ENCODE measurements around the gene CCDC102B. TPM values are rescaled to one million over a fixed set of nuclear protein-coding genes. Genes with fewer than 3 reads are reported as not detected.

Gene CCDC102B
- total and polyA plus RNA-seq, 2 experiments from 2014 or later, result 1.3 to 2.1 TPM

- H3F3A ChIP-seq (replicated peaks; ENCODE audit: low read depth), result no peaks in the 10 kb centered on the region
- no peak overlapping the region for H3K27ac ChIP-seq (ENCODE audit: low read depth)
- H3K4me1 ChIP-seq (ENCODE audit: insufficient read depth), result peaks cover 30% of the 10 kb centered on the region
- no peak overlapping the region for H3K4me3 ChIP-seq
- ATAC-seq, result no peak
- H3K4me1 Mint-ChIP-seq, result peaks cover 30% of the 10 kb centered on the region
- DNase-seq (ENCODE audit: low spot score), result no peak
- no peaks in the 10 kb centered on the region for H3K27me3 Mint-ChIP-seq (ENCODE audit: insufficient read depth, low read depth, poor library complexity)
- no peaks in the 10 kb centered on the region for H4K20me1 ChIP-seq (replicated peaks; ENCODE audit: insufficient read depth)
- H3K79me2 ChIP-seq (replicated peaks; ENCODE audit: insufficient read depth), result no peaks in the 10 kb centered on the region
- TF ChIP-seq EZH2 (IDR thresholded peaks at IDR 0.05; ENCODE audit: low read depth, unreplicated experiment), result no peak
- TF ChIP-seq ZNF114 (CRISPR knock-in tag; IDR thresholded peaks at IDR 0.05), result no peak
- TF ChIP-seq JUNB (IDR thresholded peaks at IDR 0.05; ENCODE audit: unreplicated experiment), result no peak
- no peak for TF ChIP-seq NANOG (IDR thresholded peaks at IDR 0.05; ENCODE audit: borderline replicate concordance)
- TF ChIP-seq EZH2phosphoT487 (IDR thresholded peaks at IDR 0.05; ENCODE audit: unreplicated experiment), result no peak
- TF ChIP-seq CREB1 (CRISPR knock-in tag; IDR thresholded peaks at IDR 0.05; ENCODE audit: low read depth), result no peak
- TF ChIP-seq, protein P1, sequence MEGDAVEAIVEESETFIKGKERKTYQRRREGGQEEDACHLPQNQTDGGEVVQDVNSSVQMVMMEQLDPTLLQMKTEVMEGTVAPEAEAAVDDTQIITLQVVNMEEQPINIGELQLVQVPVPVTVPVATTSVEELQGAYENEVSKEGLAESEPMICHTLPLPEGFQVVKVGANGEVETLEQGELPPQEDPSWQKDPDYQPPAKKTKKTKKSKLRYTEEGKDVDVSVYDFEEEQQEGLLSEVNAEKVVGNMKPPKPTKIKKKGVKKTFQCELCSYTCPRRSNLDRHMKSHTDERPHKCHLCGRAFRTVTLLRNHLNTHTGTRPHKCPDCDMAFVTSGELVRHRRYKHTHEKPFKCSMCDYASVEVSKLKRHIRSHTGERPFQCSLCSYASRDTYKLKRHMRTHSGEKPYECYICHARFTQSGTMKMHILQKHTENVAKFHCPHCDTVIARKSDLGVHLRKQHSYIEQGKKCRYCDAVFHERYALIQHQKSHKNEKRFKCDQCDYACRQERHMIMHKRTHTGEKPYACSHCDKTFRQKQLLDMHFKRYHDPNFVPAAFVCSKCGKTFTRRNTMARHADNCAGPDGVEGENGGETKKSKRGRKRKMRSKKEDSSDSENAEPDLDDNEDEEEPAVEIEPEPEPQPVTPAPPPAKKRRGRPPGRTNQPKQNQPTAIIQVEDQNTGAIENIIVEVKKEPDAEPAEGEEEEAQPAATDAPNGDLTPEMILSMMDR (conservative IDR thresholded peaks at IDR 0.05; ENCODE audit: low read depth in 2 of 2), result no peak
- TF ChIP-seq, protein P2, sequence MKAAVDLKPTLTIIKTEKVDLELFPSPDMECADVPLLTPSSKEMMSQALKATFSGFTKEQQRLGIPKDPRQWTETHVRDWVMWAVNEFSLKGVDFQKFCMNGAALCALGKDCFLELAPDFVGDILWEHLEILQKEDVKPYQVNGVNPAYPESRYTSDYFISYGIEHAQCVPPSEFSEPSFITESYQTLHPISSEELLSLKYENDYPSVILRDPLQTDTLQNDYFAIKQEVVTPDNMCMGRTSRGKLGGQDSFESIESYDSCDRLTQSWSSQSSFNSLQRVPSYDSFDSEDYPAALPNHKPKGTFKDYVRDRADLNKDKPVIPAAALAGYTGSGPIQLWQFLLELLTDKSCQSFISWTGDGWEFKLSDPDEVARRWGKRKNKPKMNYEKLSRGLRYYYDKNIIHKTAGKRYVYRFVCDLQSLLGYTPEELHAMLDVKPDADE (IDR thresholded peaks at IDR 0.05), result no peak
- no peak for TF ChIP-seq ZNF331 (CRISPR knock-in tag; IDR thresholded peaks at IDR 0.05; ENCODE audit: low read depth)
- TF ChIP-seq STAT1 (IDR thresholded peaks at IDR 0.05; ENCODE audit: unreplicated experiment), result no peak
- no peak for TF ChIP-seq POLR2AphosphoS5 (IDR thresholded peaks at IDR 0.05; ENCODE audit: low read depth)
- TF ChIP-seq, protein P3, sequence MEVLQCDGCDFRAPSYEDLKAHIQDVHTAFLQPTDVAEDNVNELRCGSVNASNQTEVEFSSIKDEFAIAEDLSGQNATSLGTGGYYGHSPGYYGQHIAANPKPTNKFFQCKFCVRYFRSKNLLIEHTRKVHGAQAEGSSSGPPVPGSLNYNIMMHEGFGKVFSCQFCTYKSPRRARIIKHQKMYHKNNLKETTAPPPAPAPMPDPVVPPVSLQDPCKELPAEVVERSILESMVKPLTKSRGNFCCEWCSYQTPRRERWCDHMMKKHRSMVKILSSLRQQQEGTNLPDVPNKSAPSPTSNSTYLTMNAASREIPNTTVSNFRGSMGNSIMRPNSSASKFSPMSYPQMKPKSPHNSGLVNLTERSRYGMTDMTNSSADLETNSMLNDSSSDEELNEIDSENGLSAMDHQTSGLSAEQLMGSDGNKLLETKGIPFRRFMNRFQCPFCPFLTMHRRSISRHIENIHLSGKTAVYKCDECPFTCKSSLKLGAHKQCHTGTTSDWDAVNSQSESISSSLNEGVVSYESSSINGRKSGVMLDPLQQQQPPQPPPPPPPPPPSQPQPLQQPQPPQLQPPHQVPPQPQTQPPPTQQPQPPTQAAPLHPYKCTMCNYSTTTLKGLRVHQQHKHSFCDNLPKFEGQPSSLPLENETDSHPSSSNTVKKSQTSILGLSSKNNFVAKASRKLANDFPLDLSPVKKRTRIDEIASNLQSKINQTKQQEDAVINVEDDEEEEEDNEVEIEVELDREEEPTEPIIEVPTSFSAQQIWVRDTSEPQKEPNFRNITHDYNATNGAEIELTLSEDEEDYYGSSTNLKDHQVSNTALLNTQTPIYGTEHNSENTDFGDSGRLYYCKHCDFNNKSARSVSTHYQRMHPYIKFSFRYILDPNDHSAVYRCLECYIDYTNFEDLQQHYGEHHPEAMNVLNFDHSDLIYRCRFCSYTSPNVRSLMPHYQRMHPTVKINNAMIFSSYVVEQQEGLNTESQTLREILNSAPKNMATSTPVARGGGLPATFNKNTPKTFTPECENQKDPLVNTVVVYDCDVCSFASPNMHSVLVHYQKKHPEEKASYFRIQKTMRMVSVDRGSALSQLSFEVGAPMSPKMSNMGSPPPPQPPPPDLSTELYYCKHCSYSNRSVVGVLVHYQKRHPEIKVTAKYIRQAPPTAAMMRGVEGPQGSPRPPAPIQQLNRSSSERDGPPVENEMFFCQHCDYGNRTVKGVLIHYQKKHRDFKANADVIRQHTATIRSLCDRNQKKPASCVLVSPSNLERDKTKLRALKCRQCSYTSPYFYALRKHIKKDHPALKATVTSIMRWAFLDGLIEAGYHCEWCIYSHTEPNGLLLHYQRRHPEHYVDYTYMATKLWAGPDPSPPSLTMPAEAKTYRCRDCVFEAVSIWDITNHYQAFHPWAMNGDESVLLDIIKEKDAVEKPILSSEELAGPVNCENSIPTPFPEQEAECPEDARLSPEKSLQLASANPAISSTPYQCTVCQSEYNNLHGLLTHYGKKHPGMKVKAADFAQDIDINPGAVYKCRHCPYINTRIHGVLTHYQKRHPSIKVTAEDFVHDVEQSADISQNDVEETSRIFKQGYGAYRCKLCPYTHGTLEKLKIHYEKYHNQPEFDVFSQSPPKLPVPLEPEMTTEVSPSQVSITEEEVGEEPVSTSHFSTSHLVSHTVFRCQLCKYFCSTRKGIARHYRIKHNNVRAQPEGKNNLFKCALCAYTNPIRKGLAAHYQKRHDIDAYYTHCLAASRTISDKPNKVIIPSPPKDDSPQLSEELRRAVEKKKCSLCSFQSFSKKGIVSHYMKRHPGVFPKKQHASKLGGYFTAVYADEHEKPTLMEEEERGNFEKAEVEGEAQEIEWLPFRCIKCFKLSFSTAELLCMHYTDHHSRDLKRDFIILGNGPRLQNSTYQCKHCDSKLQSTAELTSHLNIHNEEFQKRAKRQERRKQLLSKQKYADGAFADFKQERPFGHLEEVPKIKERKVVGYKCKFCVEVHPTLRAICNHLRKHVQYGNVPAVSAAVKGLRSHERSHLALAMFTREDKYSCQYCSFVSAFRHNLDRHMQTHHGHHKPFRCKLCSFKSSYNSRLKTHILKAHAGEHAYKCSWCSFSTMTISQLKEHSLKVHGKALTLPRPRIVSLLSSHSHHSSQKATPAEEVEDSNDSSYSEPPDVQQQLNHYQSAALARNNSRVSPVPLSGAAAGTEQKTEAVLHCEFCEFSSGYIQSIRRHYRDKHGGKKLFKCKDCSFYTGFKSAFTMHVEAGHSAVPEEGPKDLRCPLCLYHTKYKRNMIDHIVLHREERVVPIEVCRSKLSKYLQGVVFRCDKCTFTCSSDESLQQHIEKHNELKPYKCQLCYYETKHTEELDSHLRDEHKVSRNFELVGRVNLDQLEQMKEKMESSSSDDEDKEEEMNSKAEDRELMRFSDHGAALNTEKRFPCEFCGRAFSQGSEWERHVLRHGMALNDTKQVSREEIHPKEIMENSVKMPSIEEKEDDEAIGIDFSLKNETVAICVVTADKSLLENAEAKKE (CRISPR knock-in tag; IDR thresholded peaks at IDR 0.05), result no peak
- TF ChIP-seq, protein P4, sequence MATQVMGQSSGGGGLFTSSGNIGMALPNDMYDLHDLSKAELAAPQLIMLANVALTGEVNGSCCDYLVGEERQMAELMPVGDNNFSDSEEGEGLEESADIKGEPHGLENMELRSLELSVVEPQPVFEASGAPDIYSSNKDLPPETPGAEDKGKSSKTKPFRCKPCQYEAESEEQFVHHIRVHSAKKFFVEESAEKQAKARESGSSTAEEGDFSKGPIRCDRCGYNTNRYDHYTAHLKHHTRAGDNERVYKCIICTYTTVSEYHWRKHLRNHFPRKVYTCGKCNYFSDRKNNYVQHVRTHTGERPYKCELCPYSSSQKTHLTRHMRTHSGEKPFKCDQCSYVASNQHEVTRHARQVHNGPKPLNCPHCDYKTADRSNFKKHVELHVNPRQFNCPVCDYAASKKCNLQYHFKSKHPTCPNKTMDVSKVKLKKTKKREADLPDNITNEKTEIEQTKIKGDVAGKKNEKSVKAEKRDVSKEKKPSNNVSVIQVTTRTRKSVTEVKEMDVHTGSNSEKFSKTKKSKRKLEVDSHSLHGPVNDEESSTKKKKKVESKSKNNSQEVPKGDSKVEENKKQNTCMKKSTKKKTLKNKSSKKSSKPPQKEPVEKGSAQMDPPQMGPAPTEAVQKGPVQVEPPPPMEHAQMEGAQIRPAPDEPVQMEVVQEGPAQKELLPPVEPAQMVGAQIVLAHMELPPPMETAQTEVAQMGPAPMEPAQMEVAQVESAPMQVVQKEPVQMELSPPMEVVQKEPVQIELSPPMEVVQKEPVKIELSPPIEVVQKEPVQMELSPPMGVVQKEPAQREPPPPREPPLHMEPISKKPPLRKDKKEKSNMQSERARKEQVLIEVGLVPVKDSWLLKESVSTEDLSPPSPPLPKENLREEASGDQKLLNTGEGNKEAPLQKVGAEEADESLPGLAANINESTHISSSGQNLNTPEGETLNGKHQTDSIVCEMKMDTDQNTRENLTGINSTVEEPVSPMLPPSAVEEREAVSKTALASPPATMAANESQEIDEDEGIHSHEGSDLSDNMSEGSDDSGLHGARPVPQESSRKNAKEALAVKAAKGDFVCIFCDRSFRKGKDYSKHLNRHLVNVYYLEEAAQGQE (IDR thresholded peaks at IDR 0.05; ENCODE audit: unreplicated experiment), result no peak
- H2AFZ ChIP-seq, result no peak overlapping the region
- H3K4me2 ChIP-seq, result no peak overlapping the region
- H3K27me3 ChIP-seq (ENCODE audit: insufficient read depth), result no peaks in the 10 kb centered on the region
- H3K4me3 Mint-ChIP-seq, result no peak overlapping the region
- H3K36me3 ChIP-seq (ENCODE audit: insufficient read depth), result no peaks in the 10 kb centered on the region
- no peak overlapping the region for H3K27ac Mint-ChIP-seq
- peaks cover 2% of the 10 kb centered on the region; the same call in 1 of the 3 replicates for H3K9me3 Mint-ChIP-seq
- H3K36me3 Mint-ChIP-seq (ENCODE audit: low read depth), result no peaks in the 10 kb centered on the region
- H3K9me2 ChIP-seq (ENCODE audit: insufficient read depth), result no peaks in the 10 kb centered on the region
Measured at GRCh38 chr18:68942230-68942629, 144.3 kb downstream of the CCDC102B start.
